GM12865 (cell line): Measurements from ENCODE around the gene KLHL29.

Experiments used
- DNase-seq: peaks from one replicate; pipeline ENCODE4 v3.0.0; 2010; ENCODE audit warnings: low read depth
- H3K4me3 ChIP-seq: 2 replicates; pipeline ENCODE4 v1.5.1; 2011; ENCODE audit warnings: mild to moderate bottlenecking, low read depth, low read length, control low read depth
- TF ChIP-seq, protein P1 (sequence below): IDR thresholded peaks from 2 replicates; pipeline ENCODE4 v1.5.1; 2011; ENCODE audit warnings: low read length, control low read depth, low read depth, inconsistent platforms; ENCODE audit not compliant: insufficient read depth; ENCODE audit errors: missing control alignments

KLHL29 gene

GRCh38 chr2:23557455-23557854 lies 172.5 kb downstream of the KLHL29 start:
- TF ChIP-seq, protein P1, sequence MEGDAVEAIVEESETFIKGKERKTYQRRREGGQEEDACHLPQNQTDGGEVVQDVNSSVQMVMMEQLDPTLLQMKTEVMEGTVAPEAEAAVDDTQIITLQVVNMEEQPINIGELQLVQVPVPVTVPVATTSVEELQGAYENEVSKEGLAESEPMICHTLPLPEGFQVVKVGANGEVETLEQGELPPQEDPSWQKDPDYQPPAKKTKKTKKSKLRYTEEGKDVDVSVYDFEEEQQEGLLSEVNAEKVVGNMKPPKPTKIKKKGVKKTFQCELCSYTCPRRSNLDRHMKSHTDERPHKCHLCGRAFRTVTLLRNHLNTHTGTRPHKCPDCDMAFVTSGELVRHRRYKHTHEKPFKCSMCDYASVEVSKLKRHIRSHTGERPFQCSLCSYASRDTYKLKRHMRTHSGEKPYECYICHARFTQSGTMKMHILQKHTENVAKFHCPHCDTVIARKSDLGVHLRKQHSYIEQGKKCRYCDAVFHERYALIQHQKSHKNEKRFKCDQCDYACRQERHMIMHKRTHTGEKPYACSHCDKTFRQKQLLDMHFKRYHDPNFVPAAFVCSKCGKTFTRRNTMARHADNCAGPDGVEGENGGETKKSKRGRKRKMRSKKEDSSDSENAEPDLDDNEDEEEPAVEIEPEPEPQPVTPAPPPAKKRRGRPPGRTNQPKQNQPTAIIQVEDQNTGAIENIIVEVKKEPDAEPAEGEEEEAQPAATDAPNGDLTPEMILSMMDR: no peak
- no peak overlapping the region for H3K4me3 ChIP-seq
- DNase-seq: no peak

DNA sequence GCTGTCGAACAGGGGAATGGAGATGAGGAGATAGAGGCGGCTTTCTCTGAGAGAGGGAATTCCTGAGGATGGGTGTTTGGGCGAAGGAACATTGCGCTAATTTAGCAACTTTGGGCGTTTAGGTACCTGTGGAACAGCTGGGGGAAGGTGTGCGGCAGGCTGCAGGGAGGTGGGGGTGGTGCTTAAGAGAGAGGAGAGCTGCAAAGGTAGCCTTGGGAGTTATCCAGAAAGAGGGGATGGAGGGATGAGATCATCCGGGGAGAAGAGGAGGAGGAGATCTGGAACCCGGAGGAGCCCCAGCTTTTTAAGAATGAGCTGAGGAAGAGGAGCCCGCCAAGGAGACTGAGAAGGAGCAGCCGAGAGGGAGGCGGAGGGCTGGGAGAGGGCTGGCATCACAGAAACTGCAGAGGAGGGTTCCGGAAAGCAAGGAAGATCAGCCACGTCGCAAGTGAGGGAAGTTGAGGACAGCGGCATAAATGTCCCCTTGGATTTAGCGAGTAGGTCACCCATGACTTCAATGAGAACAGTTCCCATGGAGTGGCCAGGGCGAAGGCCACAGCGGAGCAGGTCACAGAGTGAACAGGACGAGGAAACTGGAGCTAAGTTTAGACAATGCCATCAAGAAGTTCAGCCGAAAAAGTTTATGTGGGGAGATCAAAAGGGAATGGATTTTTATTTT lies 174.7 kb downstream of the KLHL29 start:
- TF ChIP-seq, protein P1: no peak
- H3K4me3 ChIP-seq: no peak overlapping the region
- no peak for DNase-seq

DNA sequence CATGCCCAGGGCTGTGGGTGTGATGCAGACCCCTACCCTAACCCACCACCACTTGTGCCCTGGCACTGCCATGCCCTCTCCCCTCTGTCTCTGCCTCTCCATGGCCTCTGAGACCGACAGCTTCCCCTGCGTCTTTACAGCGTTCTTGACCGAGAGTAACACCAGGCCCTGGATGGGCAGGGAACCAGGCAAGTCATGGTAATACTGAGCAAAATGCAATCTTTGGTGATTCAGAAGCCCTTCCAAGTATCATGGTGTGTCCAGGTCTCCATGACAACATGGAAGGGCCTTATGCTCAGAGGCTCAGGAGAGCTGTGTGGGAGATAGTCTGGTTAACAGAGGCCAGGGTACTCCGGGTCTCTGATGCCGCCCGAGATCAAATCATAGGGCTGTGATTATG lies 176.1 kb downstream of the KLHL29 start:
- H3K4me3 ChIP-seq: no peak overlapping the region
- TF ChIP-seq, protein P1: no peak
- no peak for DNase-seq

DNA sequence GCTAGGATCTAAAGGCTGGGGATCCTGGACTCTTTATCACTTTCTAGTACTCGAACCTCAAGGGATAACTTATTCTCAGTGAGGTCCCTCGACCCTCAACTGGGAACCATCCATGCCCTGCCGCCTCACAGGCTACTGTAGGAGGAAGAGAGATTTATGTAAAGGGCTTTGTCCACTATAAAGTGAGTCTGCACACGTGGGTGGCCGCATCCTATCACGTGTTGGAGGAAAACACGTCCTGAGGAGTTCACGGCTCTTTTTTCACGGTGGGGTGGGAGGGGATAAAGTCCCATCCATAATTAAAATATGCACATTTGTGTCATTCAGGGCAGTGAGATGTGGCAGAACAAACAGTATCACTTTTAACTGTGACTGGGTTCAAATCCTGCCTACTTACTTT lies 176.6 kb downstream of the KLHL29 start:
- TF ChIP-seq, protein P1: no peak
- no peak for DNase-seq
- H3K4me3 ChIP-seq: no peak overlapping the region

- H3K4me3 ChIP-seq: no peak overlapping the region
- TF ChIP-seq, protein P1: no peak
- DNase-seq: no peak
Observed at GRCh38 chr2:23562143-23562542, 177.2 kb downstream of the KLHL29 start.

DNA sequence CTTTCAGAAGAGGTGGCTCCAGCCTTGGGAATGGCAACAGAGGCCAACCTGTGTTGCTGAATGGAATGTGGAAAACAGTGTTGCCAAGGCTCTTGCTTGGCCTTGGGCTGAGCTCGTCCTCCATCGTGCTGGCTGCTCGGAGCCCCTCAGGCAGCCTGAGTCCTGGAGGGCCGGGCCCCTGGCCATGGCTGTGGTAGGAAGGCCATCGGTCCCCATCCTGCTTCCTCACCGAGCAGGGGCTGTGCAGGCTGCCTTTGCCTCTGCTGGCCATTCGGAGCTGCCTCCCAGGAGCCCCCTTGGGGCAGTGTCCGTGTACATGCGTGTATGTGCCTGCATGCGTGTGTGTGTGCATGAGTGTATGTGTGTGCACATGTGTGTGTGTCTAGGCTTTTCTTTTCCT lies 178.2 kb downstream of the KLHL29 start:
- TF ChIP-seq, protein P1: no peak
- H3K4me3 ChIP-seq: no peak overlapping the region
- DNase-seq: no peak
